Peyer's patch (tissue), 4 donors: ENCODE results near the gene TECTB.

Experiments
- POLR2A ChIP-seq, 2 donors: fragments of 450-650 bp; IDR thresholded peaks; one replicate each; pipeline ENCODE4 v1.5.1; 2017; ENCODE audit warnings: antibody characterized with exemption in 2 of 2, mild to moderate bottlenecking in 2 of 2, moderate library complexity in 2 of 2
- TF ChIP-seq, protein P1 (sequence below), 6 experiments: fragments of 450-650 bp in 4 of 6; fragments of 200-600 bp in 2 of 6; sonication (generic) in 1 of 6; IDR thresholded peaks; one replicate each; pipeline ENCODE4 v1.5.1; 2017 to 2019; ENCODE audit warnings: antibody characterized with exemption in 6 of 6, mild to moderate bottlenecking in 3 of 6, moderate library complexity in 1 of 6

DNA sequence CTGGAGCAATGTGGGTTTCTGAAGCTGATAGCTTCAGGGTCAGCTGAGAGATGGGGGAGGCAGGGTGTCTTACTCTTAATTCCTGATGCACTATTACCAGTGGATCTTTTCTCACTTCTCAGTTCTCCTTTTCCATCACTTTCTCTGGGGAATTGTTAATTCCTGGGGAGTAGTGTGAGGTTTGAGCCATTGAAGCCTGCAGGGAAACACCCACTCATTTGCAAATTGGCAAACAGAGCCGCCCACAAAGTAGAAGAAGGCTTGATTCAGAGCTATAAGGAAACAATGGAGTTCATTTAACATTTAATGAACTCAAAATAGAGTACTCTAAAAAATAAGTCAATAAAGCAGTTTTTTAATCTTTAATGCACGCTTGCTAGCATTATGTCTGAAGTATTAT, 4.3 kb upstream of the TECTB start:
- no peak for TF ChIP-seq POLR2A (IDR thresholded peaks at IDR 0.05)
- TF ChIP-seq, protein P1, sequence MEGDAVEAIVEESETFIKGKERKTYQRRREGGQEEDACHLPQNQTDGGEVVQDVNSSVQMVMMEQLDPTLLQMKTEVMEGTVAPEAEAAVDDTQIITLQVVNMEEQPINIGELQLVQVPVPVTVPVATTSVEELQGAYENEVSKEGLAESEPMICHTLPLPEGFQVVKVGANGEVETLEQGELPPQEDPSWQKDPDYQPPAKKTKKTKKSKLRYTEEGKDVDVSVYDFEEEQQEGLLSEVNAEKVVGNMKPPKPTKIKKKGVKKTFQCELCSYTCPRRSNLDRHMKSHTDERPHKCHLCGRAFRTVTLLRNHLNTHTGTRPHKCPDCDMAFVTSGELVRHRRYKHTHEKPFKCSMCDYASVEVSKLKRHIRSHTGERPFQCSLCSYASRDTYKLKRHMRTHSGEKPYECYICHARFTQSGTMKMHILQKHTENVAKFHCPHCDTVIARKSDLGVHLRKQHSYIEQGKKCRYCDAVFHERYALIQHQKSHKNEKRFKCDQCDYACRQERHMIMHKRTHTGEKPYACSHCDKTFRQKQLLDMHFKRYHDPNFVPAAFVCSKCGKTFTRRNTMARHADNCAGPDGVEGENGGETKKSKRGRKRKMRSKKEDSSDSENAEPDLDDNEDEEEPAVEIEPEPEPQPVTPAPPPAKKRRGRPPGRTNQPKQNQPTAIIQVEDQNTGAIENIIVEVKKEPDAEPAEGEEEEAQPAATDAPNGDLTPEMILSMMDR (IDR thresholded peaks at IDR 0.05): no peak
